ENCODE results near the gene STK39.

STK39 gene

DNA sequence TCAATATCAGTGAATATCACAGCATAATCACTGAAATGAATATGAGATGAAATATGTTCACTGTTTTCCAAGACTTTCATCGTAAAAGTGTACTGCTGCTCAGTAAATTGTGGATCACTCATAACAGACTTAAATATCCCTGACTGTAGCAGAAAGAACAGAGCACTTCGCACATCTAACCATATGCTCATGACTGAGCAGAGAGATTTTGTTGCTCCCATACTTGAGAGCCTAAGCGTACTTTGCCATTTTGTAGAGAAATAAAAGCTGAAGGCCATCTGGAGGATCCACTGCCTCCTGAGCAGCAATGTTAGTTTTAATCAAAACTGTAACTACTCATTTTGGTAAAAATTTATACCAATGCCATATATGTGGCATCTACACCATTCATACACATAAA, 243.5 kb downstream of the STK39 start:
- Histone ChIP-seq H3K36me3 (peaks cover 0 to 4% (median 0%) of the 10 kb centered on the region in 3 donors), H3K27me3 (no peaks in the 10 kb centered on the region), H3K4me1 (no peaks in the 10 kb centered on the region), H3K27ac (no peak overlapping the region), H3K9me3 (no peaks in the 10 kb centered on the region), H3K4me3 (no peak overlapping the region)
- TF ChIP-seq, protein P1, sequence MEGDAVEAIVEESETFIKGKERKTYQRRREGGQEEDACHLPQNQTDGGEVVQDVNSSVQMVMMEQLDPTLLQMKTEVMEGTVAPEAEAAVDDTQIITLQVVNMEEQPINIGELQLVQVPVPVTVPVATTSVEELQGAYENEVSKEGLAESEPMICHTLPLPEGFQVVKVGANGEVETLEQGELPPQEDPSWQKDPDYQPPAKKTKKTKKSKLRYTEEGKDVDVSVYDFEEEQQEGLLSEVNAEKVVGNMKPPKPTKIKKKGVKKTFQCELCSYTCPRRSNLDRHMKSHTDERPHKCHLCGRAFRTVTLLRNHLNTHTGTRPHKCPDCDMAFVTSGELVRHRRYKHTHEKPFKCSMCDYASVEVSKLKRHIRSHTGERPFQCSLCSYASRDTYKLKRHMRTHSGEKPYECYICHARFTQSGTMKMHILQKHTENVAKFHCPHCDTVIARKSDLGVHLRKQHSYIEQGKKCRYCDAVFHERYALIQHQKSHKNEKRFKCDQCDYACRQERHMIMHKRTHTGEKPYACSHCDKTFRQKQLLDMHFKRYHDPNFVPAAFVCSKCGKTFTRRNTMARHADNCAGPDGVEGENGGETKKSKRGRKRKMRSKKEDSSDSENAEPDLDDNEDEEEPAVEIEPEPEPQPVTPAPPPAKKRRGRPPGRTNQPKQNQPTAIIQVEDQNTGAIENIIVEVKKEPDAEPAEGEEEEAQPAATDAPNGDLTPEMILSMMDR (IDR thresholded peaks at IDR 0.05): no peak
- intact Hi-C loops (cut with DNase I; ENCODE audit: low total_unique reads): no loop called here
- no peak for DNase-seq

DNA sequence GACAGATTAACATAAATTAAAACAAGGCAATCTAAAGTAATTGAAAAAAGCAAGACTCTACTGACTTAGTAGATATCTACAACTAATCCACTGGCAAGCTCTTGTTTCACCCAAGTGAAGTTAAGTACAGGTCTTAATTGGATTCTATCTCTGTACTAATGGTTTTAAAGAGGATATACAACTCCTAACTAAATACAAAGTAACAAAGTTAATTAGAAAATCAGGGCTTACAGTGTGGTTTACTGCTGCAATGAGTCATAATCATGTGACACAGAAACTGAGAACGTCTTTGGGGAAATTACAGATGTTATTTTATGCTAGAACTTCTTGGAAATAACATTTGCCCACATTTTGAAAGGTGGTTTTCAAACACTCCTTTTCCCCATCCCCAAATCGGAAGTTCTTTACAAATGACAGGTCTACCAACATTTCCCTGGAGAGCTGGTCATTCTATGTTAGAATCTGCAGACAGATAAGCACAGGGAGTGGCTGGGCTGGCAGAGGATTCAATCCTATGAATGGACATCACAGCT, 245.3 kb downstream of the STK39 start:
- DNase-seq: no peak
- H3K4me1 ChIP-seq: no peaks in the 10 kb centered on the region
- H3K36me3 ChIP-seq: no peaks in the 10 kb centered on the region
- H3K4me3 ChIP-seq: no peak overlapping the region
- intact Hi-C loops (cut with DNase I; ENCODE audit: low total_unique reads): no loop called here
- H3K9me3 ChIP-seq: no peaks in the 10 kb centered on the region
- H3K27me3 ChIP-seq: no peaks in the 10 kb centered on the region
- H3K27ac ChIP-seq: no peak overlapping the region
- TF ChIP-seq, protein P1 (IDR thresholded peaks at IDR 0.05): no peak

DNA sequence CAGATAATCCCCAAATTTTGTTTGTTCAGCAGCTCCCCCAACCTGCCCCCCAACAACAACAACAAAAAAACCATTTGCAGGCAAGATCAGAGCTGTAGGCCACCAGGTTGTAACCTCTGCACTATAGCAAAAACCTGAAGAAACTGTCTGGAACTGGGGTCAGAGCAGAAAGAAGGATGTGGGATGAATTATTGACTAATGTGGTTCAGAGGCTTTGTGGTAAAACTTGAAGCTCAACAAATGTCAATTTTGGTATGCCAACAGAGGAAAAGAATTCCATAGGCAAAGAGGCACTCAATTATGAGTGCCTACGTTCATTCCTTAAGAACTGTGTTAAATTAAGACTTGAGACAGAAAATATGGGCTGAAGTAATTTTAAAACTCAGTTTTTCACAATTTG, 255.1 kb downstream of the STK39 start:
- intact Hi-C loops (cut with DNase I; ENCODE audit: low total_unique reads): no loop called here

DNA sequence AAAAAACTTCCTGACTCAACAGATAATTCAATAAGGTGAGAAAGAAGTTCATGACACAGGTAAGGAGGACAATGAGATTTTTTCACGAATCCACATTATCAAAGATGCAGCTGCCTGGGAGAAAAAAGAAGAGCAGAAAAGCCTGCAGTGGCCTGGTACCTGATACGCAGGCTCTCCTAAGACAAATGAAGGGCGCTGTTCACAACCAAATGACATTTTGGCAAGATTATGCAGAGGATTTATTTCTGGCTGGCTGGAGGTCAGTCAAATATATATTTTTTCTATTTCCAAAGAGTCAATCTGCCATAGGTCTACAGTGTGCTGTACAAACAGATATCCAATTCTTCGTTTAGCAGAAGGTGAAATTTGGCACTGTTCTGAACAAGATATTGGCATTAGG, 257.3 kb downstream of the STK39 start:
- TF ChIP-seq, protein P1 (IDR thresholded peaks at IDR 0.05): no peak
- no peaks in the 10 kb centered on the region for H3K36me3 ChIP-seq
- intact Hi-C loops (cut with DNase I; ENCODE audit: low total_unique reads): no loop called here

More for the DNA sequence above, 255.1 kb downstream of the STK39 start:
- DNase-seq: no peak
- Histone ChIP-seq H3K36me3 (peaks cover 0 to 5% (median 0%) of the 10 kb centered on the region in 3 donors), H3K4me1 (no peaks in the 10 kb centered on the region), H3K27me3 (no peaks in the 10 kb centered on the region), H3K4me3 (no peak overlapping the region), H3K9me3 (no peaks in the 10 kb centered on the region), H3K27ac (no peak overlapping the region)
- TF ChIP-seq, protein P1 (IDR thresholded peaks at IDR 0.05): no peak

DNA sequence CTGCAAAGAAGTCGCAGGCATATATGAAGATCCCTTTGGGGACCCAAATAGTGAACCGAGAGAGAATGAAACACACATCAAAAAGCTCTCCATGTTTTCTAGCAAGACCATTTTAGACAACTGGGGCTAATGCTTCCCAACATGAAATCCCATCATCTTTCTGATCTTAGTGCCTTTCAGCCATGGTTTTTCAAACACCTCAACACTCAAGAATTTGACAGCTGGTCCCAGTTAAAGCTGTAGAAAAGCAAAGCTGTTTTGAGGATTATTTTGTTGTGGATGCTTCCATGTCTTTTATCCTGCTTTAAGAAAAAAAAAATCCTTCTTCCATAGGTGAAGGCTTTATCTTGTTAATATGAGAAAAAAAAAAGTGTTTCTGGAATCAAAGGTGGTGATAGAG, 259.1 kb downstream of the STK39 start:
- no peak for DNase-seq
- Histone ChIP-seq H3K27me3 (no peaks in the 10 kb centered on the region), H3K27ac (no peak overlapping the region), H3K9me3 (no peaks in the 10 kb centered on the region), H3K36me3 (no peaks in the 10 kb centered on the region), H3K4me1 (peaks cover 0 to 10% (median 4%) of the 10 kb centered on the region in 4 donors), H3K4me3 (no peak overlapping the region)
- TF ChIP-seq, protein P1 (IDR thresholded peaks at IDR 0.05): no peak
- intact Hi-C loops (cut with DNase I; ENCODE audit: low total_unique reads): no loop called here

More for the DNA sequence above, 257.3 kb downstream of the STK39 start:
- H3K4me3 ChIP-seq: no peak overlapping the region
- H3K4me1 ChIP-seq: peaks cover 0 to 10% (median 4%) of the 10 kb centered on the region in 4 donors
- H3K9me3 ChIP-seq: no peaks in the 10 kb centered on the region
- no peaks in the 10 kb centered on the region for H3K27me3 ChIP-seq
- H3K27ac ChIP-seq: no peak overlapping the region
- DNase-seq: no peak

DNA sequence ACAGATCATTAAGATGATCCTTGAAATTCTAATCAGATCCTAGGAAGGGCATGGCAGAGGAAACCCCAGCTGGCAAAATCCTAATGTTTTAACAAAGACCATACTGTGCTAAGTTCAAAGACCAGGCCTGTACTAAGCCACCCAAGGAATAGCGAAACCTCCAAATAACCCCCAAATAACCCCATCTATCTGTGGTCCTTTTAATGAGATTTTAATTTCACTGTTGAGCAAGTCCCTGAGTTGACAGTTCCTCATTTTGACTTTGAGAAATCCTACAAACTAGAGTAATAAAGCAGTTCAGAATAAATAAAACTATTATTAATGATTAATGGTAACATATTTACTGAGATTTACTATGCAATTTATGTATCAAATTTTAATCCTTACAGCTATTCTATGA, 259.8 kb downstream of the STK39 start:
- TF ChIP-seq, protein P1 (IDR thresholded peaks at IDR 0.05): no peak
- intact Hi-C loops (cut with DNase I; ENCODE audit: low total_unique reads): no loop called here
- no peak for DNase-seq
- Histone ChIP-seq H3K4me1 (peaks cover 0 to 10% (median 4%) of the 10 kb centered on the region in 4 donors), H3K27me3 (no peaks in the 10 kb centered on the region), H3K36me3 (no peaks in the 10 kb centered on the region), H3K9me3 (no peaks in the 10 kb centered on the region), H3K4me3 (no peak overlapping the region), H3K27ac (no peak overlapping the region)
